Upper lobe of left lung (tissue), 6 donors: ENCODE results near the gene USP37. TPM values are rescaled to one million over a fixed set of nuclear protein-coding genes. Genes with fewer than 3 reads are reported as not detected.

Experiments used
- ATAC-seq, 2 donors: fragments of 200-7000 bp; cut with Tn5 transposase; one replicate each; pipeline ENCODE4 v1.9.1; 2022; ENCODE audit warnings: mild to moderate bottlenecking in 2 of 2, moderate library complexity in 2 of 2; ENCODE audit not compliant: low FRiP score in 2 of 2
- DNase-seq, 2 donors: peaks; one replicate each; pipeline ENCODE4 v3.0.0-alpha.2; 2019 to 2020
- H3K27ac ChIP-seq, 4 donors: fragments of 200-600 bp; sonication (generic); one replicate each; pipeline ENCODE4 v1.5.1; 2016 to 2019
- H3K27me3 ChIP-seq, 4 donors: fragments of 200-600 bp; sonication (generic); one replicate each; pipeline ENCODE4 v1.5.1; 2017 to 2019
- H3K36me3 ChIP-seq, 4 donors: fragments of 200-600 bp; sonication (generic); one replicate each; pipeline ENCODE4 v1.5.1; 2016 to 2019
- H3K4me1 ChIP-seq, 4 donors: fragments of 200-600 bp; sonication (generic); one replicate each; pipeline ENCODE4 v1.5.1; 2018 to 2019
- H3K4me3 ChIP-seq, 4 donors: fragments of 200-600 bp; sonication (generic); one replicate each; pipeline ENCODE4 v1.5.1; 2017 to 2019; ENCODE audit warnings: mild to moderate bottlenecking in 2 of 4, moderate library complexity in 1 of 4
- H3K9me3 ChIP-seq, 4 donors: fragments of 200-600 bp; sonication (generic); one replicate each; pipeline ENCODE4 v1.5.1; 2018 to 2019
- CTCF ChIP-seq, 6 experiments: fragments of 450-650 bp in 4 of 6; fragments of 200-600 bp in 2 of 6; sonication (generic) in 2 of 6; IDR thresholded peaks; one replicate each; pipeline ENCODE4 v1.5.1; 2016 to 2019; ENCODE audit warnings: antibody characterized with exemption in 6 of 6
- EP300 ChIP-seq, 4 donors: sonication (generic); formaldehyde crosslinking; IDR thresholded peaks; one replicate each; pipeline ENCODE4 v1.5.1; 2017; ENCODE audit warnings: antibody characterized with exemption in 4 of 4, control low read depth in 2 of 4
- POLR2A ChIP-seq, 4 donors: fragments of 450-650 bp; IDR thresholded peaks; one replicate each; pipeline ENCODE4 v1.5.1; 2016 to 2017; ENCODE audit warnings: antibody characterized with exemption in 4 of 4, mild to moderate bottlenecking in 2 of 4
- POLR2AphosphoS5 ChIP-seq, 2 donors: sonication (generic); formaldehyde crosslinking; IDR thresholded peaks; one replicate each; pipeline ENCODE4 v1.5.1; 2017; ENCODE audit warnings: antibody characterized with exemption in 2 of 2
- WGBS, 2 donors: methylation state at CpG; one replicate each; pipeline ENCODE4 v1.1.5; 2017 to 2018; 5-methylcytosine and 5-hydroxymethylcytosine counted together
- total RNA-seq, 6 donors: library from RNA; depleted of rRNA in 4 of 6; stranded (reverse); fragments of >200 nt in 4 of 6; gene quantifications; one replicate each; pipeline versions ENCODE4 v1.1.0 to v1.2.1, GENCODE V29; 2016 to 2021
- donor health status: DM: no; HTN: no; CAD: no; lungs with moderate emphysema.
- donor health status: DM: no; HTN: yes; CAD: no; lungs with severe emphysema.

USP37 gene
- total RNA-seq, 6 donors from 2014 or later = 9.0 to 31.4 (median 13.1) TPM

GRCh38 chr2:218585541-218585940 is 17.4 kb upstream of the USP37 start:
- DNase-seq (no peak), ATAC-seq (no peak)
- WGBS, 2 donors = 94 to 97% methylated on average over 1 of the region's 1 CpG
- H3K4me3 ChIP-seq = no peak overlapping the region
- no peaks in the 10 kb centered on the region for H3K27me3 ChIP-seq
- peaks cover 28 to 94% (median 42%) of the 10 kb centered on the region in 4 donors for H3K36me3 ChIP-seq
- H3K27ac ChIP-seq = no peak overlapping the region
- no peaks in the 10 kb centered on the region for H3K4me1 ChIP-seq
- H3K9me3 ChIP-seq = no peaks in the 10 kb centered on the region
- TF ChIP-seq POLR2A (IDR thresholded peaks at IDR 0.05) (no peak), EP300 (IDR thresholded peaks at IDR 0.05) (no peak), CTCF (IDR thresholded peaks at IDR 0.05) (no peak), POLR2AphosphoS5 (IDR thresholded peaks at IDR 0.05) (no peak)

DNA sequence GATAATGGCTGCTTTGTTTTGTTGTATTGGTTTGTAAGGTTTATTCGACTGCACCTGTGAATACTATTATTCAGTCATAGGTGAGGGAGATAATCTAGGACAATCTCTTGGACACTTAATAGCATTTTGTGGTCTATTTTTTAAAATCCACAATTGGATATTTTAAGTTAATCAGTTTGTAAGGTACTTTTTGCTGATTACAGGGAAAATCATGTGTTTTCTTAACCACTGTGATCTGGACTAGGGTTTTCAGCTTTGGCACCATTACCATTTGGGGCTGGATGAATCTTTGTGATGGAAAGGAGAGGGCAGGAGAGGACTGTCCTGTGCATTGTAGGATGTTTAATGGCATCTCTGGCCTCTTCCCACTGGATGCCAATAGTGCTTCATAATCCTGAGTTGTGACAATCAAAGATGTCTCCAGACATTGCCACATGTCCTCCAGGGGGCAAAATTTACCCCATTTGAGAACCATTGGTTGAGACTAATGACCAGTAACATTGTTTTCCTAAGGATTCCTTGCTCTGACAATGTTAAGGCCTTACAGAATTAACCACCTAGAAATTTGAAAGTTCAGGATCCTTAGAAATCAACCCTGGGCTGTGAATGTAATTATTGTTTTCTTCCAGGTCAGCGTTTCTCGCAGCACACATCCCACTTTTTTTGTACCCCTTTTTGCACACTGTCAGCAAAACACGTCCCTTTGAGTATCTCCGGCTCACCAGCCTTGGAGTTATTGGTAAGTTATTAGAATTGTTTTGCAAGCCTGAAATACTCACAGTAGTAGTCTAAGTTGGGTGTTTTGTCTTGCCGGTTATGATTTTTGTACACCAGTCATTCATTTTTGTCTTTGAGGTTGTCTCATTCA is 16.1 kb upstream of the USP37 start:
- 96 to 97% methylated on average over 6 of the region's 6 CpGs for WGBS, 2 donors
- Histone ChIP-seq H3K4me3 (no peak overlapping the region), H3K27me3 (no peaks in the 10 kb centered on the region), H3K36me3 (peaks cover 19 to 81% (median 31%) of the 10 kb centered on the region in 4 donors), H3K27ac (peak overlapping the region in 1 of 4 donors; percentile 32), H3K9me3 (no peaks in the 10 kb centered on the region), H3K4me1 (no peaks in the 10 kb centered on the region)
- DNase-seq (no peak), ATAC-seq (no peak)
- TF ChIP-seq CTCF (IDR thresholded peaks at IDR 0.05) = no peak
- no peak for TF ChIP-seq POLR2AphosphoS5 (IDR thresholded peaks at IDR 0.05)
- no peak for TF ChIP-seq POLR2A (IDR thresholded peaks at IDR 0.05)
- TF ChIP-seq EP300 (IDR thresholded peaks at IDR 0.05) = no peak

GRCh38 chr2:218582076-218582475 is 13.9 kb upstream of the USP37 start:
- Histone ChIP-seq H3K36me3 (peaks cover 12 to 61% (median 19%) of the 10 kb centered on the region in 4 donors), H3K9me3 (no peaks in the 10 kb centered on the region), H3K4me3 (no peak overlapping the region), H3K4me1 (peaks cover 0 to 8% (median 2%) of the 10 kb centered on the region in 4 donors), H3K27me3 (no peaks in the 10 kb centered on the region), H3K27ac (no peak overlapping the region)
- ATAC-seq (no peak), DNase-seq (no peak)
- WGBS, 2 donors = 93 to 94% methylated on average over 7 of the region's 7 CpGs
- TF ChIP-seq POLR2A (IDR thresholded peaks at IDR 0.05) (no peak), EP300 (IDR thresholded peaks at IDR 0.05) (no peak), CTCF (IDR thresholded peaks at IDR 0.05) (no peak), POLR2AphosphoS5 (IDR thresholded peaks at IDR 0.05) (no peak)

DNA sequence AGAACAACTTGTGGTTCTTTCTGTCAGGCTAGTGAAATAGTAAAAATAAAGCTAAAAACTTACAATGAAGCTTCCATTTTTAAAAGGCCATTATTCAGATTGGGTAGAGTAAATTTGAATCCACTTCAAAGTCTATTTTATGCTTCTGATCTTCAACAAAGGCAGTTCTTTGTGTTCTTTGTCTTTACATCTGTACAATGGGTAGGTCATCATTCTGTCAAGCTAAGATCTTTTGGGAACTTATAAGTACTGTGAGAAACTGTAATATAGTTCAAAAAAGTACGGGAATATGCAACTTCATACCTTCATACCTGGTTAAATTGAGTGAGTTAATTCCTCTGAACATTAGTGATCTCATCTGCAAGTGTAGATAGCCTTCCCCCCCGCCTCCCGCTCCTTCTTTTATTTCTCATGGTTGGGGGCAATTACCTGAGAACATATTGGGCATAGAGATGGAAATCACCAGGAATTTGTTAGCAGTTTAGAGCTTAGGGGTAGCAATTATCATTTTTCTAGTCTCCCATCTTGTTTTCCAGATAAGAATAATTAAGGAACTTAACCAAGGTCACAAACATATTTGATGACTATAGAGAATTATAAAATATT is 10.2 kb upstream of the USP37 start:
- ATAC-seq (no peak), DNase-seq (no peak)
- Histone ChIP-seq H3K4me1 (peaks cover 0 to 8% (median 2%) of the 10 kb centered on the region in 4 donors), H3K4me3 (no peak overlapping the region), H3K27ac (no peak overlapping the region), H3K27me3 (no peaks in the 10 kb centered on the region), H3K9me3 (no peaks in the 10 kb centered on the region), H3K36me3 (peaks cover 2 to 51% (median 15%) of the 10 kb centered on the region in 4 donors)
- TF ChIP-seq EP300 (IDR thresholded peaks at IDR 0.05) (no peak), CTCF (IDR thresholded peaks at IDR 0.05) (no peak), POLR2AphosphoS5 (IDR thresholded peaks at IDR 0.05) (no peak), POLR2A (IDR thresholded peaks at IDR 0.05) (no peak)
- 88 to 95% methylated on average over 3 of the region's 3 CpGs for WGBS, 2 donors
